ENCODE results near the gene EIF5AL1. TPM values are rescaled to one million over a fixed set of nuclear protein-coding genes. Genes with fewer than 3 reads are reported as not detected.

EIF5AL1 gene
- total and polyA plus RNA-seq, 2 of the 8 experiments (the other 6 are each of a cell fraction or from before 2014, with no cell fraction given): 1.7 to 2.2 TPM

DNA sequence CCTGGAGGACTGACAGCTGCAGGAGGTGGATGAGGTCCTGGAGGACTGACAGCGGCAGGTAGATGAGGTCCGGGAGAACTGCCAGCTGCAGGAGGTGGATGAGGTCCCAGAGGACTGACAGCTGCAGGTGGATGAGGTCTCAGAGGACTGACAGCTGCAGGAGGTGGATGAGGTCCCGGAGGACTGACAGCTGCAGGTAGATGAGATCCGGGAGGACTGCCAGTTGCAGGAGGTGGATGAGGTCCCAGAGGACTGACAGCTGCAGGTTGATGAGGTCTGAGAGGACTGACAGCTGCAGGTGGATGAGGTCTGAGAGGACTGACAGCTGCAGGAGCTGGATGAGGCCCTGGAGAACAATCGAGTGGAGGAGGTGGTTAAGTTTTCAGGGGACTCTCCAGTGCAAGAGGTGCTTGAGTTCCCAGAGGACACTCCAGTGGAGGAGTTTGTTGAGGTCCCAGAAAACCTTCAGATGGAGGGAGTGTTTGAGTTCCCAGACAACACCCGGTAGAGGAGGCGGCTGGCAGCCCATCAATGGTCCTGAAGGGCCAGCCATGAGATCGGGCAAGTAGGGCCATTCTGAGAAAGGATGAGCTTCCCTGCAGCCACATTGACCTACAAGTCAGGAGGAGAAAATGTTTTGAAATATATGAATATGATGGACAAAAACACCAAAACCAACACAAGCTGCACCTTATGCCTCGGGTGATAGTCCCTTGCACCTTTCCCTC, 4.7 kb upstream of the EIF5AL1 start (continued):
- TF ChIP-seq, protein P1, sequence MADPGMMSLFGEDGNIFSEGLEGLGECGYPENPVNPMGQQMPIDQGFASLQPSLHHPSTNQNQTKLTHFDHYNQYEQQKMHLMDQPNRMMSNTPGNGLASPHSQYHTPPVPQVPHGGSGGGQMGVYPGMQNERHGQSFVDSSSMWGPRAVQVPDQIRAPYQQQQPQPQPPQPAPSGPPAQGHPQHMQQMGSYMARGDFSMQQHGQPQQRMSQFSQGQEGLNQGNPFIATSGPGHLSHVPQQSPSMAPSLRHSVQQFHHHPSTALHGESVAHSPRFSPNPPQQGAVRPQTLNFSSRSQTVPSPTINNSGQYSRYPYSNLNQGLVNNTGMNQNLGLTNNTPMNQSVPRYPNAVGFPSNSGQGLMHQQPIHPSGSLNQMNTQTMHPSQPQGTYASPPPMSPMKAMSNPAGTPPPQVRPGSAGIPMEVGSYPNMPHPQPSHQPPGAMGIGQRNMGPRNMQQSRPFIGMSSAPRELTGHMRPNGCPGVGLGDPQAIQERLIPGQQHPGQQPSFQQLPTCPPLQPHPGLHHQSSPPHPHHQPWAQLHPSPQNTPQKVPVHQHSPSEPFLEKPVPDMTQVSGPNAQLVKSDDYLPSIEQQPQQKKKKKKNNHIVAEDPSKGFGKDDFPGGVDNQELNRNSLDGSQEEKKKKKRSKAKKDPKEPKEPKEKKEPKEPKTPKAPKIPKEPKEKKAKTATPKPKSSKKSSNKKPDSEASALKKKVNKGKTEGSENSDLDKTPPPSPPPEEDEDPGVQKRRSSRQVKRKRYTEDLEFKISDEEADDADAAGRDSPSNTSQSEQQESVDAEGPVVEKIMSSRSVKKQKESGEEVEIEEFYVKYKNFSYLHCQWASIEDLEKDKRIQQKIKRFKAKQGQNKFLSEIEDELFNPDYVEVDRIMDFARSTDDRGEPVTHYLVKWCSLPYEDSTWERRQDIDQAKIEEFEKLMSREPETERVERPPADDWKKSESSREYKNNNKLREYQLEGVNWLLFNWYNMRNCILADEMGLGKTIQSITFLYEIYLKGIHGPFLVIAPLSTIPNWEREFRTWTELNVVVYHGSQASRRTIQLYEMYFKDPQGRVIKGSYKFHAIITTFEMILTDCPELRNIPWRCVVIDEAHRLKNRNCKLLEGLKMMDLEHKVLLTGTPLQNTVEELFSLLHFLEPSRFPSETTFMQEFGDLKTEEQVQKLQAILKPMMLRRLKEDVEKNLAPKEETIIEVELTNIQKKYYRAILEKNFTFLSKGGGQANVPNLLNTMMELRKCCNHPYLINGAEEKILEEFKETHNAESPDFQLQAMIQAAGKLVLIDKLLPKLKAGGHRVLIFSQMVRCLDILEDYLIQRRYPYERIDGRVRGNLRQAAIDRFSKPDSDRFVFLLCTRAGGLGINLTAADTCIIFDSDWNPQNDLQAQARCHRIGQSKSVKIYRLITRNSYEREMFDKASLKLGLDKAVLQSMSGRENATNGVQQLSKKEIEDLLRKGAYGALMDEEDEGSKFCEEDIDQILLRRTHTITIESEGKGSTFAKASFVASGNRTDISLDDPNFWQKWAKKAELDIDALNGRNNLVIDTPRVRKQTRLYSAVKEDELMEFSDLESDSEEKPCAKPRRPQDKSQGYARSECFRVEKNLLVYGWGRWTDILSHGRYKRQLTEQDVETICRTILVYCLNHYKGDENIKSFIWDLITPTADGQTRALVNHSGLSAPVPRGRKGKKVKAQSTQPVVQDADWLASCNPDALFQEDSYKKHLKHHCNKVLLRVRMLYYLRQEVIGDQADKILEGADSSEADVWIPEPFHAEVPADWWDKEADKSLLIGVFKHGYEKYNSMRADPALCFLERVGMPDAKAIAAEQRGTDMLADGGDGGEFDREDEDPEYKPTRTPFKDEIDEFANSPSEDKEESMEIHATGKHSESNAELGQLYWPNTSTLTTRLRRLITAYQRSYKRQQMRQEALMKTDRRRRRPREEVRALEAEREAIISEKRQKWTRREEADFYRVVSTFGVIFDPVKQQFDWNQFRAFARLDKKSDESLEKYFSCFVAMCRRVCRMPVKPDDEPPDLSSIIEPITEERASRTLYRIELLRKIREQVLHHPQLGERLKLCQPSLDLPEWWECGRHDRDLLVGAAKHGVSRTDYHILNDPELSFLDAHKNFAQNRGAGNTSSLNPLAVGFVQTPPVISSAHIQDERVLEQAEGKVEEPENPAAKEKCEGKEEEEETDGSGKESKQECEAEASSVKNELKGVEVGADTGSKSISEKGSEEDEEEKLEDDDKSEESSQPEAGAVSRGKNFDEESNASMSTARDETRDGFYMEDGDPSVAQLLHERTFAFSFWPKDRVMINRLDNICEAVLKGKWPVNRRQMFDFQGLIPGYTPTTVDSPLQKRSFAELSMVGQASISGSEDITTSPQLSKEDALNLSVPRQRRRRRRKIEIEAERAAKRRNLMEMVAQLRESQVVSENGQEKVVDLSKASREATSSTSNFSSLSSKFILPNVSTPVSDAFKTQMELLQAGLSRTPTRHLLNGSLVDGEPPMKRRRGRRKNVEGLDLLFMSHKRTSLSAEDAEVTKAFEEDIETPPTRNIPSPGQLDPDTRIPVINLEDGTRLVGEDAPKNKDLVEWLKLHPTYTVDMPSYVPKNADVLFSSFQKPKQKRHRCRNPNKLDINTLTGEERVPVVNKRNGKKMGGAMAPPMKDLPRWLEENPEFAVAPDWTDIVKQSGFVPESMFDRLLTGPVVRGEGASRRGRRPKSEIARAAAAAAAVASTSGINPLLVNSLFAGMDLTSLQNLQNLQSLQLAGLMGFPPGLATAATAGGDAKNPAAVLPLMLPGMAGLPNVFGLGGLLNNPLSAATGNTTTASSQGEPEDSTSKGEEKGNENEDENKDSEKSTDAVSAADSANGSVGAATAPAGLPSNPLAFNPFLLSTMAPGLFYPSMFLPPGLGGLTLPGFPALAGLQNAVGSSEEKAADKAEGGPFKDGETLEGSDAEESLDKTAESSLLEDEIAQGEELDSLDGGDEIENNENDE (IDR thresholded peaks at IDR 0.05; ENCODE audit: insufficient replicate concordance, low read length): no peak
- TF ChIP-seq POU5F1 (IDR thresholded peaks at IDR 0.05; ENCODE audit: low read depth, low read length) (no peak), TAF1 (IDR thresholded peaks at IDR 0.05; ENCODE audit: low read depth, low read length) (no peak), SP4 (IDR thresholded peaks at IDR 0.05; ENCODE audit: low read length) (no peak), CEBPB (IDR thresholded peaks at IDR 0.05; ENCODE audit: low read depth, low read length) (no peak)
- TF ChIP-seq, protein P2, sequence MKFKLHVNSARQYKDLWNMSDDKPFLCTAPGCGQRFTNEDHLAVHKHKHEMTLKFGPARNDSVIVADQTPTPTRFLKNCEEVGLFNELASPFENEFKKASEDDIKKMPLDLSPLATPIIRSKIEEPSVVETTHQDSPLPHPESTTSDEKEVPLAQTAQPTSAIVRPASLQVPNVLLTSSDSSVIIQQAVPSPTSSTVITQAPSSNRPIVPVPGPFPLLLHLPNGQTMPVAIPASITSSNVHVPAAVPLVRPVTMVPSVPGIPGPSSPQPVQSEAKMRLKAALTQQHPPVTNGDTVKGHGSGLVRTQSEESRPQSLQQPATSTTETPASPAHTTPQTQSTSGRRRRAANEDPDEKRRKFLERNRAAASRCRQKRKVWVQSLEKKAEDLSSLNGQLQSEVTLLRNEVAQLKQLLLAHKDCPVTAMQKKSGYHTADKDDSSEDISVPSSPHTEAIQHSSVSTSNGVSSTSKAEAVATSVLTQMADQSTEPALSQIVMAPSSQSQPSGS (IDR thresholded peaks at IDR 0.05; ENCODE audit: low read length): no peak
- TF ChIP-seq, protein P3, sequence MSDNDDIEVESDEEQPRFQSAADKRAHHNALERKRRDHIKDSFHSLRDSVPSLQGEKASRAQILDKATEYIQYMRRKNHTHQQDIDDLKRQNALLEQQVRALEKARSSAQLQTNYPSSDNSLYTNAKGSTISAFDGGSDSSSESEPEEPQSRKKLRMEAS (IDR thresholded peaks at IDR 0.05): no peak
